OCI-LY7 (cell line): ENCODE data around the gene SHISAL1. TPM values are rescaled to one million over a fixed set of nuclear protein-coding genes. Genes with fewer than 3 reads are reported as not detected.

Experiments
- BruUV-seq: library from RNA; stranded (reverse); fragments of 400-500 nt; replicated peaks from 2 replicates; lab custom pipeline; 2021; lab: Mats Ljungman, UMichigan
- CTCF ChIA-PET: fragments of 300-600 bp; sonication (Branson Sonifier 250); formaldehyde crosslinking; loops from one replicate; lab custom pipeline; 2022; ENCODE audit warnings: antibody characterized with exemption; ENCODE audit not compliant: unreplicated experiment; lab: Charles Lee
- POLR2A ChIA-PET: fragments of 300-600 bp; sonication (Branson Sonifier 250); formaldehyde crosslinking; loops from one replicate; lab custom pipeline; 2022; ENCODE audit warnings: antibody characterized with exemption; lab: Charles Lee
- DNase-seq: peaks from one replicate; pipeline ENCODE4 v3.0.0-alpha.2; 2015; ENCODE audit warnings: low spot score
- H2AFZ ChIP-seq: fragments of 200-600 bp; sonication (generic), shearing (Covaris generic); 2 replicates; pipeline ENCODE4 v1.6.1; 2014; ENCODE audit warnings: mild to moderate bottlenecking, antibody characterized with exemption, low read length, moderate library complexity
- H3K27ac ChIP-seq: fragments of 200-600 bp; sonication (generic); 2 replicates; pipeline ENCODE4 v1.5.1; 2014; ENCODE audit warnings: mixed run types, low read depth, mild to moderate bottlenecking, moderate library complexity, low read length, inconsistent platforms; ENCODE audit not compliant: poor library complexity, severe bottlenecking
- H3K36me3 ChIP-seq: fragments of 200-600 bp; sonication (generic); 2 replicates; pipeline ENCODE4 v1.6.1; 2014; ENCODE audit warnings: mild to moderate bottlenecking, antibody characterized with exemption, low read length, moderate library complexity, mixed read lengths; ENCODE audit not compliant: insufficient read depth
- H3K4me1 ChIP-seq: fragments of 200-600 bp; sonication (generic); 2 replicates; pipeline ENCODE4 v1.5.1; 2014; ENCODE audit warnings: mild to moderate bottlenecking, low read length; ENCODE audit not compliant: insufficient read depth, poor library complexity, severe bottlenecking
- H3K4me2 ChIP-seq: fragments of 200-600 bp; sonication (generic); 2 replicates; pipeline ENCODE4 v1.6.1; 2014; ENCODE audit warnings: mild to moderate bottlenecking, low read length
- H3K4me3 ChIP-seq: fragments of 200-600 bp; sonication (generic); 2 replicates; pipeline ENCODE4 v1.5.1; 2014; ENCODE audit warnings: mild to moderate bottlenecking, low read depth, low read length; ENCODE audit not compliant: poor library complexity, severe bottlenecking
- H3K79me2 ChIP-seq: fragments of 200-600 bp; sonication (generic); 2 replicates; pipeline ENCODE4 v1.6.1; 2016; ENCODE audit warnings: low read depth, mild to moderate bottlenecking, low read length, moderate library complexity, mixed read lengths; ENCODE audit not compliant: insufficient read depth
- H3K9me2 ChIP-seq: fragments of 200-600 bp; sonication (generic); 2 replicates; pipeline ENCODE4 v1.6.1; 2016; ENCODE audit warnings: mild to moderate bottlenecking, low read length, mixed read lengths; ENCODE audit not compliant: insufficient read depth
- H3K9me3 ChIP-seq: fragments of 200-600 bp; sonication (generic); 2 replicates; pipeline ENCODE4 v1.6.1; 2014; ENCODE audit warnings: mild to moderate bottlenecking, mixed run types, low read length, mixed read lengths
- H4K20me1 ChIP-seq: fragments of 200-600 bp; sonication (generic); 2 replicates; pipeline ENCODE4 v1.6.1; 2014; ENCODE audit warnings: mild to moderate bottlenecking, antibody characterized with exemption, low read length, moderate library complexity, mixed read lengths; ENCODE audit not compliant: insufficient read depth
- CTCF ChIP-seq: fragments of 200-600 bp; sonication (generic); conservative IDR thresholded peaks from 2 replicates; pipeline ENCODE4 v1.5.1; 2014; ENCODE audit warnings: mild to moderate bottlenecking, antibody characterized with exemption, low read length, moderate library complexity, mixed read lengths
- EZH2phosphoT487 ChIP-seq: fragments of 200-600 bp; sonication (generic); IDR thresholded peaks from 2 replicates; pipeline ENCODE4 v1.6.1; 2018; ENCODE audit warnings: low read depth, borderline replicate concordance, mild to moderate bottlenecking, mixed run types, antibody characterized with exemption, low read length, moderate library complexity, mixed read lengths
- intact Hi-C: fragments of 100-400 bp; cut with micrococcal nuclease; formaldehyde crosslinking; loops from one replicate; pipeline ENCODE4 v1.10.0; 2022; ENCODE audit not compliant: unreplicated experiment
- total RNA-seq, 2 experiments: library from RNA; depleted of rRNA in 1 of 2; stranded (reverse); fragments of >200 nt in 1 of 2; shearing (Covaris generic) in 1 of 2; gene quantifications; 2 replicates each; pipeline ENCODE4 v1.2.3, GENCODE V29; 2014 to 2022

The SHISAL1 gene
- total RNA-seq, 2 experiments from 2014 or later: not detected

DNA sequence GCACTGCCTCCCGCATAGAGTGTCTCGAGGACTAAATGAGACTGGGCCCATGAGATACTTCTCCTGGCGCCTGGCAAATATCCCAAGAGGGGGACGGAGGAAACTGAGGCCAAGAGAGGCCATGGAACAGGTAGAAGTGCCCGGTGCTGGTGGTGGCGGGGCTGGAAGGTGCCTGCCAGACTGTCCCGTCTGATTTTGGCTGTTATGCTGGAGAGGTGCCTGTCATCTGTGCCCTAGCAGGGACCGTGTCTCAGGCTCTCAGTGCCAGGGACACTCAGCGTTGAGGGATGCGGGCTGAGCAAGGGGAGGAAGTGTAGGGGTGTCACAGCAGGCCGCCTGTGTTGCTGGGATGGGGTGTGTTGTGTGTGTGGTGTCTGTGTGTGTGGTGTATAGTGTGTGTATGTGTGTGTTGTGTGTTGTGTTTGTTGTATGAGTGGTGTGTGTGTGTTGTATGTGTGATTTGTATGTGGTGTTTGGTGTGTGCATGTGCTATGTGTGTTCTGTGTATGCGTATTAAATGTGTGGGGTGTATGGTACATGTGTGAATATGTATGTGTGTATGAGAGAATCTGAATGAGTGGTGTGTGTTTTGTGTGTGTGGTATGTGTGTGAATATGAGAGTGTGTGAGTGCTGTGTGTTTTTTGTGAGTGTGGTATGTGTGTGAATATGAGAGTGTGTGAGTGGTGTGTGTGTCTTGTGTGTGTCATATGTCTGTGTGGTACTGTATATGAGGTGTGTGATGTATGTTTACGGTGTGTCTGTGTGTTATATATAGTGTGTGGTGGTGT, 21.3 kb upstream of the SHISAL1 start:
- Histone ChIP-seq H3K9me3 (no peaks in the 10 kb centered on the region), H3K36me3 (no peaks in the 10 kb centered on the region), H3K9me2 (no peaks in the 10 kb centered on the region), H4K20me1 (no peaks in the 10 kb centered on the region), H2AFZ (no peak overlapping the region), H3K79me2 (no peaks in the 10 kb centered on the region), H3K27ac (no peak overlapping the region), H3K4me1 (peaks cover 20% of the 10 kb centered on the region), H3K4me3 (no peak overlapping the region), H3K4me2 (no peak overlapping the region)
- DNase-seq: no peak
- ChIA-PET POLR2A (no interaction called here), CTCF (no interaction called here)
- BruUV-seq: no TSS peak
- intact Hi-C loops: no loop called here
- TF ChIP-seq EZH2phosphoT487 (no peak), CTCF (no peak)

GRCh38 chr22:44332946-44333345, 20.2 kb upstream of the SHISAL1 start:
- CTCF ChIA-PET: no interaction called here
- Histone ChIP-seq H3K4me2 (no peak overlapping the region), H3K79me2 (no peaks in the 10 kb centered on the region)

More at GRCh38 chr22:44332946-44333345, 20.2 kb upstream of the SHISAL1 start:
- TF ChIP-seq EZH2phosphoT487 (no peak), CTCF (no peak)
- no peak overlapping the region for H3K4me3 ChIP-seq
- H4K20me1 ChIP-seq: no peaks in the 10 kb centered on the region; the same call in 1 of the 2 replicates
- POLR2A ChIA-PET: interaction anchor here (0.6 kb wide), 1 partner anchor 21 kb away, joined by 5 read pairs; no protein-coding TSS in a partner anchor
- no TSS peak for BruUV-seq
- no peak overlapping the region for H3K27ac ChIP-seq
- H3K4me1 ChIP-seq: peaks cover 30% of the 10 kb centered on the region
- intact Hi-C loops: no loop called here
- H3K36me3 ChIP-seq: no peaks in the 10 kb centered on the region
- no peaks in the 10 kb centered on the region for H3K9me3 ChIP-seq
- no peak for DNase-seq
- H3K9me2 ChIP-seq: no peaks in the 10 kb centered on the region
- H2AFZ ChIP-seq: no peak overlapping the region
